IPS-18c (cell line): ENCODE data around the gene NDUFS2.
"Not testable (repeated sequence)": the region's sequence is repeated elsewhere in the genome, so short reads cannot be mapped to it uniquely, and the experiment has no call there.

Experiments used
- H3K4me3 ChIP-seq: 2 replicates; pipeline ENCODE4 v1.7.0; 2013; ENCODE audit warnings: low read depth, mild to moderate bottlenecking, low read length, moderate library complexity; ENCODE audit not compliant: insufficient read depth
- H3K9me3 ChIP-seq: one replicate; pipeline ENCODE4 v1.6.1; 2013; ENCODE audit warnings: mild to moderate bottlenecking, low read length, moderate library complexity; ENCODE audit not compliant: control insufficient read depth, insufficient read depth

NDUFS2 gene

DNA sequence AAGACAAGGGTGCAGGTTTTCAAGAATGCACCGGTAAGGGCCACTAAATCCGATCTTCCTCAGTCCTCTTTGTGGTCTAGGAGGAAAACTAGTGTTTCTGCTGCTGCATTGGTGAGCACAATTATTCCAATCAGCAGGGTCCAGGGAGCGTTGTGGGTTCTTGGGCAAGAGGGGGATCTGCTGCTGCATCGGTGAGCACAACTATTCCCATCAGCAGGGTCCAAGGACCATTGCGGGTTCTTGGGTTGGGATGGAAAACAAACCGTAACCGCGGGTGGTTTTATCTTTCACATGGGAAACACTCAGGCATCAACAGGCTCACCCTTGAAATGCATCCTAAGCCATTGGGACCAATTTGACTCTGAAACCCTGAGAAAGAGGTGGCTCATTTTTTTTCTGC, 49.4 kb downstream of the NDUFS2 start:
- peaks cover 4% of the 10 kb centered on the region for H3K9me3 ChIP-seq
- H3K4me3 ChIP-seq: no peak overlapping the region

DNA sequence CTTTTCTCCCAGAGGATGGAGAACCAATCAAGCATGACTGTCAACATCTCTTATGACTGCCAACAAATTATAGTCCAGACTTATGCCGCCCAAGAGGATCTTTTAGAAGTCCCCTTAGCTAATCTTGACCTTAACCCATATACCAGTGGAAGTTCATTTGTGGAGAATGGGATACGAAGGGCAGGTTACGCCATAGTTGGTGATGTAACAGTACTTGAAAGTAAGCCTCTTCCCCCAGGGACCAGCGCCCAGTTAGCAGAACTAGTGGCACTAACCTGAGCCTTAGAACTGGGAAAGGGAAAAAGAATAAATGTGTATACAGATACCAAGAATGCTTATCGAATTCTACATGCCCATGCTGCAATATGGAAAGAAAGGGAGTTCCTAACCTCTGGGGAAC, 53.1 kb downstream of the NDUFS2 start:
- not testable (repeated sequence) for H3K4me3 ChIP-seq, H3K9me3 ChIP-seq

DNA sequence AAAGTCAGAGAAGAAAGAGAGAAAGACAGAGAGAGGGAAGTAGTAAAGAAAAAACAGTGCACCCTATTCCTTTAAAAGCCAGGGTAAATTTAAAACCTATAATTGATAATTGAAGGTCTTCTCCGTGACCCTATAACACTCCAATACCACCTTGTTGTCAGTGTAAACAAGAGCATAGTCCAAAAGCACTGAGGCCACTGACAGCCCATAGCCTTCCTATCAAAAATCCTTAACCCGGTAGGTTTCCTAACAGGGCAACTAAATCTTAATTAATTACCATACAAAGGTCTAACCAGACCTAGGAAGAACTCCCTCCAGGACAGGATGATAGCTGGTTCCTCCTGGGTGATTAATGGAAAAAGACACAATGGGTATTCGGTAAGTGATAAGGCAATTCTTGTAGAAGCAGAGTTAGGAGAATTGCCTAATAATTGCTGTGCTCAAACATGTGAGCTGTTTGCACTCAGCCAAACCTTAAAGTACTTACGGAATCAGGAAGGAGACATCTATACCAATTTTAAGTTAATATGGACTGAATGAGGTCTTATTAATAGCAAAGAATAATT, 53.9 kb downstream of the NDUFS2 start:
- not testable (repeated sequence) for H3K9me3 ChIP-seq, H3K4me3 ChIP-seq

DNA sequence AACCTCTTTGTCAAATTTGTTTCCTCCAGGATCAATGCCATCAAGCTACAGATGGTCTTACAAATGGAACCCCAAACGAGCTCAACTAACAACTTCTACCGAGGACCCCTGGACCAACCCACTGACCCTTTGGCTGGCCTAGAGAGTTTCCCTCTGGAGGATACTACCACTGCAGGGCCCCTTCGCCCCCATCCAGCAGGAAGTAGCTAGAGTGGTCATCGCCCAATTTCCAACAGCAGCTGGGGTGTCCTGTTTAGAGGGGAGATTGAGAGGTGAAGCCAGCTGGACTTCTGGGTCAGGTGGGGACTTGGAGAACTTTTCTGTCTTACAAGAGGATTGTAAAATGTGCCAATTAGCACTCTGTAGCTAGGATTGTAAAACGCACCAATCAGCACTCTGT, 54.9 kb downstream of the NDUFS2 start:
- H3K4me3 ChIP-seq: not testable (repeated sequence)
- H3K9me3 ChIP-seq: peaks cover 11% of the 10 kb centered on the region

DNA sequence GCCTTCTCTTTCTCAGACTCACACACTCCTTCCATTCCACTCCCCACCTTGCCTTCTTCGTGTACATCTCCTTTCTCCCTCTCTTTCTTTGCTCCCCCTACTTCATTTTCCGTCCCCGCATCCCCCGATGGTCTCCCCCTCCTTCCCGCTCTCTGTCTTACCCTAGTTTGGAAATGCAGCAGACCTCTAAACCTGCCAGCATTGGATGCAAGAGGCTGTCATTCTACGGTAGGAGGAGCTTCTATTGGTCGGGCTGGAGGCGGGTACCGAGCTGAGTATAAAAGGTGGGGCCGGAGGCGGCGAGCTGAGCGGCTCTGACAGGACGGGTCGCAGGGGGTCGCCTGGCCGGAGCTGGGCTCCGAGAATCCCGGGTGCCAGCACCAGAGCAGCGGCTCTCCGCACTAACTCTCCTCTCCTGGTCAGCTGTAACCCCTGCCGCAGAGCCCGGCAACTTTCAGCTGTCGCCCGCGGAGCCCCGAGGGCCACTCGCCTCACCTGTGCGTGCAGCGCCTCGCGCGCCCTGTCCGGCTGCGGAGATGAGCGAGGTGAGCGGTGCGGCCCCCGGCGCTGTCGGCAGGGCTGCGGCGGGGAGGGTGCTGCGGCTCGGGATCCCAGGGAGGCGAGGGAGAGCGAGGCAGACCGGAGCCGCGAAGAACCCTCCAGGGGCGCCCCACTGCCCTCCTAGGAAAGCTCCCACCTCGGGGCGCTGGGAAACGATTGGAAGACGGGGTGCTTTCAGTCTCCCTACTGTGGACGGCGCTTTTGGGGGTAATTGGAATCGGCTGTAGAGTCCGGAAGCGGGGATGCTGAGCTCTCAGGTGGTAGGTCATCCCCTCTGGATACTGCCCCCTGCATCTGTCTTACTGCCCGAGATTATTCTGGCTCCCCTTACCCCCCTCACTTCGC, 56.5 kb downstream of the NDUFS2 start, which contains the start of gene PCP4L1:
TSS of gene PCP4L1 (plus strand) at position 307 of the 906 bp plus-strand sequence. CDS start at position 537, 230 bp downstream.
- Histone ChIP-seq H3K4me3 (peak within 1 kb of the TSS; percentile 75), H3K9me3 (peaks cover 9% of the 10 kb centered on the region)

DNA sequence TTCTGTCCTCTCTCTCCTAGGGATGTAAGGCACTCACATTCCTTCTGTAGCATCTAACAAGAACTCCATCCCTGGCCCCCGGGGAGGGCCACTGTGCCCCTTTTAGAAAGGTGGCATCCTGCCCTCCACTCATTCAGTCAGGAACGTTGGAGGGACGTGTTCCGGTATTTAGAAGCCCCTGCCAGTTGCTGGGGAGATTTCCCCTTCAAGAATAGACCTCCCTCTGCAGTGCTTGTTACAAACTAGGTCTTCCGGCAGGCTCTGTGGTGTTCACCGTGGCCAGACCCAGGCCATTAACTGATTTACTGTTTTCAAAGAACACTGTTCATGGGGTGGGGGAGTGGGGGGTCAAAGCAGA, 57.2 kb downstream of the NDUFS2 start:
- H3K9me3 ChIP-seq: peaks cover 9% of the 10 kb centered on the region
- H3K4me3 ChIP-seq: peak overlapping the region; percentile 75; the same call in 1 of the 2 replicates

DNA sequence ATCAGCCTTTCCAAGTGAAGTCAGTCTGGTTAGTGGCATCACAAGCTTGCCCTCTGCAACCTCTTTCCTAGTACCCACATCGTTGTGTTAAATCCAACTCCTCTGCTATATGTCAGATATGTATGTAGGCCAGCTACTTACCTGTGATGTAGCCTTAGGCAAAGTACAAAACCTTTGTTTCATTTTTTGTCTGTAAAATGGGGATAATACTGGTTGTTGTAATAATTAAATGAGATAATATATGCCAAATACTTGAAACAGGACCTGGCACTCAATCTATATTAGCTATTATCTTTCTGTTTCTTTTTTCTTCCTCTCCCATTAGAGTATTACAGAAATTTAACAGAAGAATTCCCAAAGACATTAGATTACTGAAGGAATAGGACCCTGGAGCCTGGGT, 57.6 kb downstream of the NDUFS2 start:
- H3K9me3 ChIP-seq: peaks cover 9% of the 10 kb centered on the region
- no peak overlapping the region for H3K4me3 ChIP-seq

DNA sequence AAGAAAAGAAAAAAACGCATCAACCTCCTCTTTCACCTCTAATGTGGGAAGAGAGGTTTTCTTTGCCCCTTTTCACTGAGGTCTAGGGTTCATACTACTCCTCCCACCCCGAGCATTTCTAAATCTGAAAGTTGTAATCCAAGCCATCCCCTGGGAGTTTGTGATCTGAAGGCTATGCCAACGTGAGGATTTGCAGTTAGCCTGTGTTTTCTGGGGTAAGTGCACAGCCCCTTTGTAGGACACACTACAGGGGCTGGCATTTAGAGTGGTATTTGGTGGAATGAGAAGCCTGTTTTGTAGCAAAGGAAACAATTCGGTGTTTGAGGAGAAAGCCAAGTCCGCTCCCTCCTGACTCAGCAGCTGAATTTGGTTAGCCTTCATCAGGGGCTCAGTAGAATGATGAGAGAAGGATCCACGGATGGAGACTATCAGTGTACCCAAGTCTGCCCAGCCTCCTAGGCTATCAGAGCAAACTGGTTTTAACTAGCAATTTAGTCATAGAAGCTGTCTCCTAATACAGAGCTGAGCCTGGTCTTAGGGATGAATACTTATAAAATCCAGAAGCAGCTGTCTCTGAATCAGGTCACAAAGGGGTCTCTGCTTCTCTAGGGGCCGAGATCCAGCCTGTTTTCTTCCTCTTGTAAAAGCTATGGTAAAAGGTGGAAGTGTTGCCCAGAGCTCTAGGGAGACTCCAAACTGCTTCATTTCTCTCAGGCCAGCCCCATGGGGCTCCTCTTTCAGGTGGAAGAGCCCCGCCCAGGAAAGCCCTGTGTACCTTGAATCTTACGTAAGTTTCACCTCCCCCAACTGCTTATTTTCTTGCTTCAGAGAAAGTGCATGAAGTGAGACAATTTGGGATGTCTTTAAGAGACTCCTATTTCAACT, 58.5 kb downstream of the NDUFS2 start:
- peaks cover 9% of the 10 kb centered on the region for H3K9me3 ChIP-seq
- H3K4me3 ChIP-seq: no peak overlapping the region; the same call in 1 of the 2 replicates

DNA sequence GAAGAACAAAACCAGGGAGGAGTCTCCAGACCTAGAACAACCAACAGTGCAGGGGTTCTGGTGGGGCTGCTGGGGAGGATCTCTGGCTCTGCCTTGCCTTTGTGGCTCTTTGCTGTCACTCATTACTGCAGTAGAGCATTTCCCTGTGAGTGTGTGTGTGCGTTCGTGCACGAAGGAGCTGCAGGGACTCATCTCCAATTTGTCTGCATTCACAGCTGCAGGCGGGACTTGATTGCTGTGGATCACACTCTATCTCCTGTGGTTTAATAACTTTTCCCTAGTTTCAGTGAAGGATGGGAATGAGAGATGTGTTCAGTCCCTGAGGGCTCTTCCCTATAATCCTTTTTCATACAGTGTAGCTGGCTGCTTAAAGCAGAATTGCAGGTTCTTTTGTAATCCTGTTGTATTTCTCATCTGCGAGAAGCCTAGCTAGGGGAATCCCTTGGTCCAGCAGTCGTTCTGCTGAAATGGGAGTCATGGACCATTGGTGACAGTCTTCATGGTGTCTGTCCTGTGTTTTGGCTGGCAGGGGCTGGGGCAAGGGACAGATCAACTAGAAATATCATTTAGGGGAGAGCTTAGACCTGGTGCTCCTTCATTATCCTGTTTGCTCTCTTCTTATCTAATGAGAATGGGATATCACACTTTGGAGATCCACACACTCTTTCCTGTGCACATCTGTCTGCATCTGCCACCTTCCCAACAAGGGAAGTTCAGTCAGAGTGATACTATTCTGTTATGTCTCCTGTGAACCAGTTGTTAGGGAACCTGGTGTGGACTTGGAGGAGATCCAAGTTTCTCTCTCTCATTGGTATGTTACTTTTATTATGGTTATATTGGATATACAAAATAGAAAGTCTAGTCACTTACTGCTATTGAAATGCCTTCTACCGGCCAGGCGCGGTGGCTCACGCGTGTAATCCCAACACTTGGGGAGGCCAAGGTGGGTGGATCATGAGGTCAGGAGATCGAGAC, 59.4 kb downstream of the NDUFS2 start:
- Histone ChIP-seq H3K9me3 (peaks cover 7% of the 10 kb centered on the region), H3K4me3 (no peak overlapping the region; the same call in 1 of the 2 replicates)
